ENCODE results near the gene KCNC1. TPM values are rescaled to one million over a fixed set of nuclear protein-coding genes. Genes with fewer than 3 reads are reported as not detected.
A peak's percentile ranks its signal among the peaks of the same experiment; 100 is the strongest.

Gene KCNC1
- total RNA-seq, 1 donor from 2014 or later = not detected

DNA sequence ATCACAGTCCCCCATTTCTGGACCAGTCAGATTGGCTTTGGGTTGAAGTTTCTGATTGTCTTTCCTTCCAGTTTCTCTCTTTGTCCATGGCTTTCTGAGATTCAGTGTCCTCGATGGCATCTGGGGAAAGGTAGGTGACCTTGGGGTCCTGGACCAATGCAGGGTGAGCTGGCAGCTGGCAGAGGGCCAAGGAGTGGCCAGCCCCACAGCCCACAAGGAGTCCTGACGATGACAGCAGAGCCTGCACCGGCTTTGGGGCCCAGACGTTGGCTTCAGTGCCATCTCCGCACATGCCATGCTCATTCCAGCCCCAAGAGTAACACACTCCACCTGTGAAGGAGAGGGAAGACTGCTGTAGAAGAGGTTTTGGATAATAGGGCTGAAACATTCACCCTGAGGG, 53.5 kb downstream of the KCNC1 start:
- no peak for DNase-seq (ENCODE audit: low read depth in 2 of 2)

DNA sequence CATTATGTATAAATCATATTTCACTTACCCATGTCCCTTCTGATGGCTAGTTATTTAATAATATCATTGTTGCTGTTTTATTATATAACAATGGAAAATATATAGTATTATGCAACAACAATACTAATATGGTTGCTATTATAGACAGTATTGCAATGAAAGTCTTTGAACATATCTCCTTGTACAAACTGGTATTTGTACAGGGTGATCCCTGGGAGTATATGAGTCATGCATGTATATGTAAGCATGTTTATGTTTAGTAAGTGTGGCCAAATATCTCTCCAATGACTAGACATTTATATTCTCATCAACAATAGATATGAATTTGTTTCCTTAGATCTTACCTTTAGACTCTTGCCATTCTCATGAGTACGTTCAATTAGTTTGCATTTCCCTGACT, 55.9 kb downstream of the KCNC1 start:
- DNase-seq (ENCODE audit: low read depth in 2 of 2) = no peak

DNA sequence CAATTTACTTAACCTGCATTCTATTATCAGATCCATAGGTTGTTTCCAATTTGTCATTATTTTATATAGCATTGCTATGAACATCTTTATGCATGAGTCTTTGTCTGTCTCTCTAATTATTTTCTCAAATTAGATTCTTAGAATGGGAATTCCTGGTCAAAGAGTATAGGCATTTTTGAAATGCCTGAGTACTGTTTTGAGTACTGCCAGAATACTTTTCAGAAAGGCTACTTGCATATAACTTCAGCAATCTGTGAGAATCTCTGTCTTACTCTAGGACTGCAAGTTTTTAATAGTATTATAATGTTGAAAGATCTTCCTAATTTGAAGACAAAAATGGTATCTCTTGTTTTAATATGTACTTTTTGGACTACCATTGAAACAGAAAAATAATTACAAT, 56.6 kb downstream of the KCNC1 start:
- no peak for DNase-seq (ENCODE audit: low read depth in 2 of 2)

DNA sequence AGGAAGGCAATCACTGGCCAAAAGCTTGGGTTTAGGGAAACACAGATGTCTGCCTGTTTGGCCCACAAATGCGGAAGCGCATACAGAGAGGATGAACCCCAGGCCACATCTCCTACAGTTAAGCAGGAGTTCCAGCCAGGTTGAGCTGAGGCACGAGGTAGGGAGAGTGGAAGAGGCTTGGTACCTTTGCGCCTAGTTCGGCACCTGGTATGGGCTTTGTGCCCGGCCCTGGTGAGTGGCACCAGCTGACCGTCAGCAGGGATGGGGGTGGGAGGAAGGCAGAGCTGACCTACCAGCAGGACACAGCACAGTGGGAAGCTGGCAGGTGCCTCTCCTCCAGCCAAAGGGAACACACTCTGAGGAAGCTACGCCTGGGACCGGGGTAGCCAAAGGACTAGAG, 57.6 kb downstream of the KCNC1 start:
- no peak for DNase-seq (ENCODE audit: low read depth in 2 of 2)

DNA sequence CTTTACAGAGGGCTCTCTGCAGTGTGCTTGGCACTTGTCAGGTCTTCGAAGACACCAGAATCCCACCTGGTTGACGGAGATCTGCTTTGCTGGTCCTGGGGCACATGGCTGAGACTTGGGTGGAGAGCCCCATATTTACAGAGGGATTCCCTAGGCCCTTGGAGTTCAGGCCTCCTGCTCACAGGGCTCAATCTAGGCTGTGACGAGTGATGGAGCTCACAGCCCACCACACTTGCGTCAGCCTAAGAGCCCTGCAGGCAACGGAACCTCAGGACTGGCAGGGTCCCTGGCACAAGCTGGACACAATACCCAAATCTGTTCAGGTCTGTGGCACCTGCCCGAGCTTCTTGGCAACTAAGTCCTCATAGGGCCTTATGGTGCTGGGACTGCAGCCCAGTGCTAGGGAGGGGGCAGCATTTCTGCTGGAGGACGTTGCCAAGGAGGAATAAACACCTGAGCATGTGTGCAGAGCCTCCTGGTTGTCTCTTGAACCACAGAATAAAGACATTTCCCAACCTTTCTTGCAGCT, 59.1 kb downstream of the KCNC1 start:
- no peak for DNase-seq (ENCODE audit: low read depth in 2 of 2)

DNA sequence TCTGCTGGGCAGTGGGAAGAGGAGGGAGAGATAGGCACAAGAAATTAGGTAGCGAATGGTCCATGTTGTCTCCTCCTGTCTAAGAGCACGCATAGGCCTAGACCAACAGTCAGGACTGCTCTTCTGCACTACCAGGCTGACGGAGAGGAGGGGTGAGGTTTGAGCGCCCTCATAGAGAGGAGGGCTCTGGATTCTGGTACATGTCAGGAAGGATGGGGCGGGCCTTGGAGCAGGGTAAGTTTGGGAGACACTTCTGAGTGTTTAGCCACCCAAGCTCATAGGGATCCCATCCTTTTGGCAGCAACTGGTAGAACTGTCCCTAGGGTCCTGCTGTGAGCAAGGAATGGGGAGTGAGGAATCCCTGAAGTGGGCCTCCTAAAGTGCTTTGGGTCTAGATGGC, 60.4 kb downstream of the KCNC1 start:
- no peak for DNase-seq (ENCODE audit: low read depth in 2 of 2)

DNA sequence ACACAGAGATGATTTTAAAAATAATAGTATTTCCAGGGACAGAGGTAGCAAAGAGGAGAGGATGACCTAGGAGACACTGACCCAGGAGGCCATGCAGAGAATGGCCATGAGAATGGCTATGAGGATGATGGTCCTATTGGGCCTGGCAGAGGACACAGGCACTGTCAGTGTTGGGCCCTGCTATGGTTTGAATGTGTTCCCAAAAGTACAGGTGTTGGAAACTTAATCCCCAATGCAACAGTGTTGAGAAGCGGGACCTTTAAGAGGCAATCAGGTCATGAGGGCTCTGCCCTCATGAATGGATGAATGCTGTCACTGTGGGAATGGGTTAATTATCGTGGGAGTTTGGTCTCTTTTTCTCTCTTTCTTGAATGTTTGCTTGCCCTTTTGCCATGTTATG, 61.6 kb downstream of the KCNC1 start:
- no peak for DNase-seq (ENCODE audit: low read depth in 2 of 2)

DNA sequence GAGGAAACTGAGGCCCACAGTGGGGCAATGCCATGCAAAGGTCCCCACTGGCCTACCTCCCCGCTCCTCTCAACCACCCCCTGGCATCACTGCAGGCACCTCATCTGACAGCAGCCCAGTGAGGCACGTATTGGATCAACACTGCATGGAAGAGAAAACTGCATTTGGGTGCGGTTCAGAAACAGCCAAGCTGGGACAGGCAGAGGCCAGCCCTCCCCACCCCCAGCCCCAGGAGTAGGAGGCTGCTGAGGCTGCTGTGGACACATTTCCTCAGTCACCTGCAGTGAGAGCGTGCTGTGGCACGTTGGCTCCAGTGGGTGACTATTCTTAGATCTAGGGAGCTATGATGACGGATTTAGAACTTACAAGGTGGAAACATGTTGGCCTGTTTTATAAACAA, 63.7 kb downstream of the KCNC1 start:
- DNase-seq (ENCODE audit: low read depth in 2 of 2) = no peak

DNA sequence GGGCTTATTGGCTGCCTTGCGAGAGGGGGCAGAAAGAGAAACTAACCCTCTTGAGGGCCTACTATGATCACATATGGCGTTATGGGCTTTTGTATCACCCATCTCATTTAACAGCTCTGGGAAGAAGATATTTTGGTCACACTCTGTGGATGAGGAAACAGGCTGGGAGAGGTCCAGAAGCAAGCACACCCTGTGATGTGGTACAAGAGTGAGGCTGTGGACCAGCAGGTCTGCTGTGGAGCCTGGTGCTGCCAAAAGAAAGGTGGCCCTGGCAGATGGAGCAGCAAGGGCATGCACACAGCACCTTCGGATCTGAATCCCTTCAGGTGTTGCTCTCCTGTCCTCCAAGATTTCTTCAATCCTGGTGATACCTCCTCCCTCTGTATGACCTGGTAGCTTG, 64.1 kb downstream of the KCNC1 start:
- DNase-seq (ENCODE audit: low read depth in 2 of 2) = no peak

DNA sequence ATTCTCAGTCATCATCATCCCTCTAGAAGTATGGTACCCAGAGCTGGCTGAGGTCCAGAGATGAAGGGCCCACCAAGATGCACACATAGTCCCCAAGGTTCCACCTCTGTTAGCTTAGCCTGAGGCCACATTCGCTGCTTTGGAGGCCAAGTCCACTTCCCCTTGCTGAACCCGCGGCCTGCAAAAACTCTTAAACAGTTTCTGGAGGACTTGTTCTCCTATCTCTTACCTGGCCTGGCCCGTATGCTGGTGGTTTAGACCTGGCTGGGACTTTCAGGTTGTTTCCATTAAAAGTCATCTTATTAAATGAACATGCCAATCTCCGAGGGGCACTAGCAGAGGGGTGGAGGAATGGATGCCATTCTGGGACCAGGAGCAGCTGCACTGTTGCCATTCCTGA, 64.6 kb downstream of the KCNC1 start:
- DNase-seq (ENCODE audit: low read depth in 2 of 2) = no peak

DNA sequence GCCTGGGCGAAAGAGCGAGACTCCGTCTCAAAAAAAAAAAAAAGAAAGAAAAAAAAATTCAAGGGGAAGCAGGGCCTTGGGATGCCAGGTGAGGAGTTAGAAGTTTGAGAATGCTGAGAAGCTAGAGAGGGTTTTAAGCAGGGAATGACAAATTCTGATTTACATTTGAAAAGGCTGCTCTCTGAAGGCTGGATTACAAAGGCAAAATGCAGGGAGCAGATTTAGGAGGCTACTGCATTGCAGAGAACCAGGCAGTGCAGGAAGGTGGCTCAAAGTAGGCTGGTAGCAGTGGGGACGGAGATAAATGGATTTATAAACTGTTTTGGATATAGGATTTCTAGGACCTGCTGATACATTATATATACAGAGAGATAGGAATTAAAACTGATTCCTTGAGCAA, 66.6 kb downstream of the KCNC1 start:
- no peak for DNase-seq (ENCODE audit: low read depth in 2 of 2)

DNA sequence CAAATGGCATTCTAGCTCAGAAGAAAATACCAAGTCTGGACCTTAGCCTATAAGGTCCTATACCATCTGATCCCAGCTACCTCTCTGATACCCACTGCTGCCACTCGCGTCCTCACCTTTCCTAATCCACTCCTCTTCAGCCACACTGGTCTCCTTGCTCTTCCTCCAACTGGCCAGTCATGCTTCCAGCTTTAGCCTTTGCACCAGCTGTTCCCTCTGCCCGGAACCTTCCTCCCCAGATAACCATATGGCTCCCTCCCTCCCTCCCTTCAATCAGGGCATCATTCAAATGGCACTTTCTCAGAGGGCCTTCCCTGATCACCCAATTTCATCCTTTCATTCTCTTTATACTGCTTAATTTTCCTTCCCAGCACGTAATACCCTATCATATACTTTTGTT, 67.9 kb downstream of the KCNC1 start:
- no peak for DNase-seq (ENCODE audit: low read depth in 2 of 2)

DNA sequence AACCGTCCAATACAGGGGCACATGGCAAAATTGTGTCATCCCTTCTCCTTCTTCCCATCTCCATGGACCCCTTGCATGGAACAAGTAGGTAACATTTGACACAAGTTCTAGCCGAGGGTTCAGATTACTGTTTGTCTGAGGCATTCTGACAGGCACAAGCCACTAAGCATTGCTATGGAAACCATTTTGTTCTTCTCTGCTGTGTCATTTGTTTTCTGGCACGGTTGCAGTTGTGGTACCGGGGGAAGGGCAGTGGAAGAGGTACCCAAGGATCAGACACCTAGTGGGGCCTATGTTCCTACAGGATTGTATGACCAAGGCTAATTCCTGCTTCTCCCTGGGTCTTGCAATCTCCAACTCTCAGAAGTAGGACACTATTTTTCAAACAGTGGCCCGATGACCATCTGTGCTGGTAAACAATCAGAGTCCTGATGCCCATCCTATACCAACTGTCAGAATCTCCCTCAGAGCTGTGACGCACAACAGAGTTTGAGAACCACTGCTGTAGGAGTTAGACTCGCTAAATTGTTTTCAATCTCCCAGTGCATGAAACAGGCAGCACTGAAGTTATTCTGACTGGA, 69.3 kb downstream of the KCNC1 start:
- no peak for DNase-seq (ENCODE audit: low read depth in 2 of 2)

DNA sequence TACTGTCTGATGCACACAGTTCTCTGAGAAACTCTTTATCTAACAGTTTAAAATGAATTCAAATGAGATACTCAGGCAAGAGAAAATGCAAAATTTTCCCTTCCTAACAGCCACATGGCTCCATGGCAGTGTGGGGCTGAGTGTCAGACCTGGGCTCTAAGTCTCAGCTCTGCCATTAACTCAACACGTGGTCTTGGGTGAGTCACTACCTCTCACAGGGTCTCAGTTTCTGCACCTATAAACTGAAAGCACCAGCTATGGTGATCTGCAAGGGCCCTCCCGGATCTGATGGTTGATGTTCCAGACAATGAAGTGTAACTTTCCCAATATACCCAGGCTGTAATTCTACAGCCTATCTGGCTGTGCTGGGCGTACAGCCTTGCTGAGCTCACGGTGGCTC, 70.5 kb downstream of the KCNC1 start:
- DNase-seq (ENCODE audit: low read depth in 2 of 2) = no peak

DNA sequence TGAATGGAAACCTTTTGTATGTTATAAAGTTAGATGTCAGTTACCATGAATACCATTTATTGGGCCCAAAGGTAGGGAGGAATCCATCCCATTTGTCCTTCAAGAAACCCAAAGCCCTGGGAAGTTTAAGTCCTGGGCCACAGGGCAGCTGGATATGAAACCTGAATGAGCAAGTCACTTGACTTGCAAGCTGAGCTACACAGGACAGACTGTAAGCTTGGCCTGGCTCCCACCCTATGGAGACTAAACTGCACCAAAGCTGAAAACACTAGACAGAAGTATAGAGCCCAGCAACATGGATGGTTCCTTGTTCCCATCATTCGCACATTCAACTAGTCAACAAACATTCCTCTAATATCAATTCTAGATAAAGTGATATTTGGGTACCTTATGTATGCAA, 71.3 kb downstream of the KCNC1 start:
- no peak for DNase-seq (ENCODE audit: low read depth in 2 of 2)

DNA sequence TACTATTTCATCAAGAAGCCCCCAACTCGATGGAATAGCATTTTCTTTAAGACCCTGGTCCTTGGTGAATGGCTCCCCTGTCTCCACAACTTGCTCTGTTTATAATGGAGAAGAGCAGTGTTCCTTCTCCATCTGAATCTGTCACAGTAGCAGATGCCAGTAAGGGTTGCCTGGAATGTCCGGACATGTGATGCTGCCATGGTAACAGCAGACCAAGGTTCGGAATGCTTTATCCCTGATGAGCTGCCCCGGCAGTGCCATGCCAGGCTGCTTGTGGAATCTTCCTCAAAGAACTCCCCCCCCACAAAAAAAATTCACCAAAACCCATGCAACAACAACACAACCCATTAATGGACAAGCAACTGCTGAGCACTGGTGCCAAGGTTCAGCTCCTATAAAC, 72.5 kb downstream of the KCNC1 start:
- no peak for DNase-seq (ENCODE audit: low read depth in 2 of 2)

DNA sequence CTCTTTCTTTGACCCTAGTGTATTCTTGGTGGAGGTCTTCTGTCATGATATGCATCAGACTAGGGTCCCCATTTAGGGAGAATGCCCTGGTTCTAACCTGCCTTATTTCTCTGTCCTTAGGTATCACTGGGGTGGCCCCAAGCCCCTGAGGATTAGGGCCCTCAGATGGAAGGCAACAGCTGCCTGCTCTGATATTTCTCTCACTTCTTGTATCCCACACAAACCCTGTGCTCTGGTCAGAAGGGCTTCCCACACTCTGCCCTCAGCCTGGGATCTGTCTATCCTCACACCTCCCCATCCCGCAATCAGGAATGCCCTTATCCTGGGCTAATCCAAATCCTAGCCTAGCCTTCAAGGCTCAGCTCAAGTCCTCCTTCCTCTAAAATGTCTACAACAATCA, 75.5 kb downstream of the KCNC1 start:
- DNase-seq (ENCODE audit: low read depth in 2 of 2) = no peak

DNA sequence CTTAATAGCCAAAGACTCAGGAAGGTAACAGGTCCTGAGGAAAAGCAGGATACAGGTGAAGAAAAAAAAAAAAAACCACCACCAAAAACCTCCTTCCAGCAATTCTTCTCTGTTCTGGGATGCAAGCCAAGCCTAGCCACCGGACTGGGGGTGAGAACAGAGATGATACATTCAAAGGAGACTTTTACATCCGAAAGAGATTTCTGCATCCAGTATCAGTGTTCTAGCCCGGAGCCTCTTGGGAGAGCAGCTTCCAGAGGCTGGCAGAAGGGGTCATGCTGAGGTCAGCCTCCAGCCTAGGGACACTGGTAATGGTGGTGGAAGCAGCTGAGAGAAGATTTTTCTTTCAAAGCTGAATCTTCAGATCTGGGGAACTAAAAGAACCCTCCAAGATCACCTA, 76.2 kb downstream of the KCNC1 start:
- peak in 1 of 2 donors; percentile 60 for DNase-seq (ENCODE audit: low read depth in 2 of 2)

DNA sequence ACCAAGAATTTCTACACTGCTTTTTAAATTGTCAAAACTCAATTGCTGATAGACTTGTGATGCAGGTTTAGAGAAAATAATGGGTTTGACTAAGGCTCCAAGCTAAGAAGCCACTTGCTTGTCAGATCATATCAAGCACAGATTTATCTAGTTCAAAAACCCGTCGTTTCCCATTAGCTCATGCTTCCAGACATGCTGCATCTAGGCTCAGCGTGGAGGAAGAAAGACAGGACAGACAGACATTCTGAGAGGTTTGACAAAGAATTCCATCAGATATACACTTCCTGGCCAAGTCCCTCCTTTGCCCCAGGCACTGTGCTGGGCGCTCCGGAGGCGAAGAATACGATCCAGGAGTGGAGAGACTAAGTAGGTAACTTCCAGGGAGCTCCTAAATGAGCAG, 76.8 kb downstream of the KCNC1 start:
- DNase-seq (ENCODE audit: low read depth in 2 of 2) = no peak

DNA sequence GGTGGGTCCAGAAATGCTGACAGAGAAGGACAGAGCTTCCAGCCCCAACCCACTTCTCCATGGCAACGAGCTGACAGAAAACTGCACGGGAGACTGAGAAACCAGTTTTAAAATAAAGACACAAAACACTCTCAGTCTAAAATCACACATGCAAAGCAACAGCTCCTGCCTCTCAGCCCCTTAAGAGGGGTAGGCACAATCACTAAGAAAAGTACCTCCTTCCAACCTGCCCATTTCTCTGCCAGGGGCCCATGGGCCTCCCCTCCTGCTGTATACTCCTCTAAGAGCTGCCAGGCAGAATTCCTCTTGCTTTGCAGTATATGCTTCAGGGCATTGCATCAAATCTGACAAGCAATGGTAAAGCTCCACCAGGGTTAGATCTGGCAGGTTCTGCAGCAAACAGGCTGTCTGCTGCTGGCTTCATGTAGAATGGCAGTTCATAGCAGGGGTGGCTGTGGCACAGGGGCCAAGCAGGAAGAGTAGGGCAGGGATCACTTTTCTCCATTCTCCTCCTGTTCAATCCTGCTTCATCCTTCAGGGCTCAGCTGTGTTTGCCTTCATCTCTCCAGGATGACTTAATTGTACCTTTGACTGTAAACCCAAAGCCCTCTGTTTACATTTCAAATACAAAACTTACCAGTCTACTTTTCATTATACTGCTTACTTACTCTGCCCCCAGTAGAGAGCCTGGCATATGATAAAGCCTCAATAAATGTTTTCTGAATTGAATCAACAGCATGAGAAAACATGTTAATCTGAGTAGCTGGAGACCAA, 77.7 kb downstream of the KCNC1 start:
- DNase-seq (ENCODE audit: low read depth in 2 of 2) = no peak

DNA sequence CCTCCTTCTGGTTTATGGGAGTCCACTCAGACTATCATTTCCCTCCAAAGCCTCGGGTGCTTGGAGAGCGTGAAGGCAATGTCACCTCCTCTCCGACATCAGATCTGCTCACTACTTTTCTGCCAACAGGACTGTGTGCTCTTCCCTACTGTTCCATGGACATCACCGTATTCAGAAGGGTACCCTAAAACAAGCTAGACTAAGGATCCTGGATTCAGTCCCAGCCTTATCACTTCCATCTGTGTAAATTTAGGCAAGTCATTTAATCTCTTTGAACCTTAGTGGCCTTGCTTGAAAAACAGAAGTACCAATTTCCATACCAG, 78.2 kb downstream of the KCNC1 start:
- DNase-seq (ENCODE audit: low read depth in 2 of 2) = no peak

DNA sequence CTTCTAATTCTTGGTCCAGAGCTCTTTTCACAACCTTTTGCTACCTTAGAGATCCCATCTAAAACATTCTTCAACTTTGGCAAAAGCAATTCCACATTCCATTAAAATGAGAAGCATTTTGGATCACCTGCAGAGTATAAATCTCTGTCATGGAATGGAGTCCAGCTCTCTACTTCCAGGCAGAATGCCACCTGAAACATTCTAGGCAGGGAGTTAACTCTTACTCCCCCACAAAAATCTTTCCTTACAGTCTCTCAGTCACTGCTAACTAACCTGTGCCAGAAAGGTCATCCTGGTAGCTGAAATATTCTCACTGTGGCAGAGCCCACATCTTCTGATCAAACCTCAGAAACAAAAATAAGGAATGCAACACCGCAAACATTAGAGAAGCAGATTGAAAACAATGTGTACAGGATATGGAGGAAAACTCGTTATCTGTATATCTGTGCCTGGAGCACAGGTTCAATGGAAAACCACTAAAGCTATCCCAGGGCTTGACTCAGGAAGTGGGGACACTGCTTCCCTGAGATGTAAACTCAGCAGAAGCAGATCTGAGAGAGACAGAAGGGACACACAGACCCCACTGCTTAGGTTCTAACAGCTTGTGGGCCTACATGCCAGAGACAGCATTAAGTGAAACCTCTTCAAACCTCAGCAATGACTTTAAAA, 78.9 kb downstream of the KCNC1 start:
- peak in 1 of 2 donors; percentile 17 for DNase-seq (ENCODE audit: low read depth in 2 of 2)

DNA sequence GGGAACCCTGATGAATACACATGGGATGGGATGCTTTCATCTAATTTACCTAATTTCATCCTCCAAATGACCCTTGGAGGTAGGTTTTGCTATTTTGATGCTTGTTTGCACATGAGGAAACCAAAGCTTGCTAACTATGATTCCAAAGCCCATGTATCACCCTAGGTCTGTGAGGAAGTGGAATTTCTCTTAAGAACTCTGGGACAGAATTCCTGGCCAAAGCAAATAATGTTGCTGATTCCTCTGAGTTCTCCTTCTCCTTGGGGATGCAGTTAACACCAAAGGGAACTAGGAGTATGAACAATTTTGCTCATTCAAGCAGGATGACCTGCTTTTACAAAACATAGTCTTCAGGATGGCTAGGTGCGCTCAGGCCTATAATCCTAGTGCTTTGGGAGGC, 80.0 kb downstream of the KCNC1 start:
- no peak for DNase-seq (ENCODE audit: low read depth in 2 of 2)

Data from dermis microvascular lymphatic vessel endothelial cell (primary cell).